ENCODE measurements around the gene PPFIBP2.

PPFIBP2 gene

GRCh38 chr11:7513234-7514098 lies at the start of gene PPFIBP2:
PPFIBP2 (plus strand) TSS chr11:7513999; CDS start chr11:7549476, 35,477 bp downstream.
- DNase-seq: no peak

- DNase-seq: no peak
Measured at GRCh38 chr11:7467652-7468051, 46.1 kb upstream of the PPFIBP2 start.

GRCh38 chr11:7469351-7469865 lies 44.4 kb upstream of the PPFIBP2 start:
- DNase-seq: no peak

- DNase-seq: no peak
Measured at GRCh38 chr11:7471071-7471470, 42.7 kb upstream of the PPFIBP2 start.

GRCh38 chr11:7473717-7474116 lies 40.1 kb upstream of the PPFIBP2 start:
- no peak for DNase-seq

GRCh38 chr11:7480113-7480512 lies 33.7 kb upstream of the PPFIBP2 start:
- no peak for DNase-seq

- no peak for DNase-seq
Measured at GRCh38 chr11:7484131-7484530, 29.7 kb upstream of the PPFIBP2 start.

- DNase-seq: no peak
Measured at GRCh38 chr11:7484645-7485044, 29.2 kb upstream of the PPFIBP2 start.

- no peak for DNase-seq
Measured at GRCh38 chr11:7485186-7486097, 28.4 kb upstream of the PPFIBP2 start, which contains the start of gene OLFML1. OLFML1 (plus strand) TSS chr11:7485506; CDS start chr11:7485876, 370 bp downstream.

GRCh38 chr11:7486098-7486780 lies 27.6 kb upstream of the PPFIBP2 start:
- no peak for DNase-seq

- no peak for DNase-seq
Measured at GRCh38 chr11:7486781-7487140, 27.0 kb upstream of the PPFIBP2 start.

- no peak for DNase-seq
Measured at GRCh38 chr11:7487360-7487759, 26.4 kb upstream of the PPFIBP2 start.

GRCh38 chr11:7488681-7489080 lies 25.1 kb upstream of the PPFIBP2 start:
- DNase-seq: no peak

- DNase-seq: no peak
Measured at GRCh38 chr11:7489376-7489775, 24.4 kb upstream of the PPFIBP2 start.

GRCh38 chr11:7490054-7490453 lies 23.7 kb upstream of the PPFIBP2 start:
- DNase-seq: no peak

GRCh38 chr11:7490535-7490934 lies 23.3 kb upstream of the PPFIBP2 start:
- no peak for DNase-seq

GRCh38 chr11:7492253-7492652 lies 21.5 kb upstream of the PPFIBP2 start:
- DNase-seq: no peak

GRCh38 chr11:7493670-7494069 lies 20.1 kb upstream of the PPFIBP2 start:
- no peak for DNase-seq

- DNase-seq: no peak
Measured at GRCh38 chr11:7494086-7494745, 19.6 kb upstream of the PPFIBP2 start.

- no peak for DNase-seq
Measured at GRCh38 chr11:7495882-7496551, 17.8 kb upstream of the PPFIBP2 start.

GRCh38 chr11:7498193-7498592 lies 15.6 kb upstream of the PPFIBP2 start:
- no peak for DNase-seq

- no peak for DNase-seq
Measured at GRCh38 chr11:7499081-7499480, 14.7 kb upstream of the PPFIBP2 start.
